DMS 273 (cell line): ENCODE results near the gene MAPK11.

Source experiments
- DNase-seq: peaks from one replicate; lab custom pipeline; 2025; ENCODE audit not compliant: unreplicated experiment; lab: John Stamatoyannopoulos, UW

MAPK11 gene

DNA sequence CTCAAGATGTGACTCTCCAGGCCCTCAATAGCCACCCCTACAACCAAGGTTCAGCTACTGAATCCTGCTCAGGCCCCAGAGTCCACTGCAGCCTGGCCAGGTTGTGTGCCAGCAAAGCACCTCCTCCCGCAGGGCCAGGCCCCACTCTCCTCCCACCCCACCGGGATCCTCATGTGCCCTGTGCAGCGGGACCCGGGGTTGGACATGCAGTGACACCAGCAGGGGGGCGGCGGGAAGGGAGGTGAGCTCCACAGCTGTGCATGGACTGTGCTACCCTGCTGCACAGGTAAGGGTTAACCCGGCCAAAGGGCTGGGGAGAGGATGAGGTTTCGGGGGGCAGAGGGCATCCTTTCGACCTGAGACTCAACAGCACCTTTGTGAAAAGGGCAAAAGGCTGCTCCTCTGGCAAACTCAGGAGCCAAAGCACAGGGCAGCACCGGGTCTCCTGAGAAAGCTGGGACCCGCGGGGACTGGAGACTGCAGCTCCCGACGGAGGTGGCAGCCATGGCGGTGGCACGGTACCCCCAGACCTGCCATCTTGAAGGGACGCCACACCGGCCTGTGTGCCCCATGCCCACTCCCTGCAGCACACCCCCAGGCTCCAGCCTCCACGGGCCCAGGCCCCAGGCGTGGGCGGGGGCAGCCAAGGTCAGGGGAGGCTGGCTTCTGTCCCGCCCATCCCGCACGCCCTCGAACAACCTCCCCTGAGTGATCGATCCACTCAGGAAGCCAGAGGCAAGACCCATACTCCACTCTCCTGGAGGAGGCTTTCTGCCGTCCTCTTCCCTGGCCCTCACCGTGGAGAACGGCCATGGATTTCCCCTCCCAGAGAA lies 26.7 kb upstream of the MAPK11 start:
- no peak for DNase-seq

DNA sequence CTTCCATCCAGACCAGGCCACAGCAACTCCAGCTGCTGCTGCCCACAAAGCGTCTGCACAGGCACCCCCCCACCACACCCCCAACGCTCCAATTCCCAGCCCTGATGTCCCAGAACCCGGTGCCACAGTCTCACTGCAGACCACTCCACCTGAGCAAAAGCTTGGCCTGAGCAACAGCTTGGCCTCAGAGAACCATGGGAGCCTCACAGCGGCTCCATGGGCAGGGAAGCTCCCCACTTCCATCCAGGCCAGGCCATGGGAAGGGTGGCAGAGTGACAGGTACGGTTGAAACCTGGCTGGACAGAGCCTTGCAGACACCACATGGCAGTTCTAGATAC lies 24.1 kb upstream of the MAPK11 start:
- DNase-seq = no peak

DNA sequence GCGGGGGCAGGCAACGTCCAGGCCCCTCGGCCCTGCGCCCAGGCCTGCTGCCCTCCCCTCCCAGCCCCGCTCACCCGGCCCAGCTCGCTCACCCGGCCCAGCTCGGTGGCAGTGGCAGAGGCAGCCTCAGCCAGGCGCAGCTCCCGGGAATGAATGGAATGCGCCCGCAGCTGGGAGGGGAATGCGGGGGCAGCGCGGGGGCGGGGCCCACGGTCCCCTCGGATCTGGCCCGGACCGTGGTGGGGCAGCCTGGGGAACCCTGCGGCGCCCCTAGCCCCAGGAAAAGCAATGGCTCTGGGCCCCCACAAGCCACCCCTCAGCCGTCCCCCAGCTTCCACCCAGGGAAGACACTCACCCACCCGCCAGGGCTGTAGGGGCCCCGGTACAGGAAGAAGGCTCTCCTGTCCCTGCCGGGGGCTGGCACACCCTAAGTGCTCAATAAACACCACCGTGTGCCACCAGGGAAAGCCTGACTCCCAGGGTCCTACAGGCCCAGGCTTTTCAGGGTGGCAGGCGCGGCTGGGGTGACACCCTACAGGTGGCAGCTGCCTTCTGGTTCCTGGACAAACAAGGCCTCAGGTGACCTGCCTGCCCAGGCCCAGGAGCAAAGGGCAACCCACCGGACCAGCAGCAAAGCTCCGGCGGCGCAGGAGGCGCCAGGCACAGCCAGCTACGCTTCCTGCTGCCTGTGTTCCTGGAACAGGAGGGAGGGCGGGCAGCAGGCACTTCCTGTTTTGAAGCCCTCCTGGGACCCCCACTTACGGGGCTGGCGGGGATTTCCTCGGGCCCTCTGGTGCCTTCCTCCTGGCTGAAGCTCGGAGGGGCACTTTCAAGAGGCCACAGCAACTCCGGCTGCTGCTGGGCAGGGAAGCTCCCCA lies 23.5 kb upstream of the MAPK11 start:
- no peak for DNase-seq

DNA sequence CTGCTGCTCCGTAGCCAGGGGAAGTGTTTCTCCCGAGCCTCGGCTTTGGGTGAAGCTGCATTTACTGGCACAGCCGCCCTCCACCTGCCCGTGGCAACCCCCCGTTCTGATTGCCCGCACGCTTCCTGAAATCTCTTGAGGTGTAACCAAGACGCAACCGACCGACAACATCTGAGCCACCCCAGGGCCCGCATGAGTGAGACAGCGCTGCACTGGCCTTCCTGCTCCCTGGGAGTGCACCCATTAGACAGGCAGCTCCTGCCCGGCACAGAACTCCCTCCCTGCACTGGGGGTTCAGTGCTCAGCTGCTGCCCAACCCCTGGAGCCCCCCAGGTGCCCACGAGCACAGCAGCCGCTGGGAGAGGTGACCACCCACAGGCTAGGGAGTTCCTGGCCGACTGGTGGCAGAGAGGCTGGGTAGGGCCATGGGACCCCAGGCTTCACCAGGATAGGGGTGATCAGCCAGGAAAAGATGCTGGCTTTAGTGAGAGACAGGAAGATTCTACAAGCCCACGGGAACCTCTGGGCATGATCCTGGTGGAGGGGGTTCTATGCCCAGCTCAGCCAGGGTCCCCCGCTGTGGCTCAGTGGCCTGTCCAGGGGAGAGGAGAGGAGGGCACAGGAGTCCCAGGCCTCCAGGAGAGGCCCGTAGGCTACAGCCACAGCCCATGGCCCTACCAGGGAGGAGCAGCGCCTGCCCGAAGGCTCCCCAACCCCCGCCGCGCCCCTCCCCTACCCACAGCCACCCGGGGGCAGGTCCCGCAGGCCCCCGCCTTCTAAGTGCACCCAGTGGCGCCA lies 22.7 kb upstream of the MAPK11 start:
- no peak for DNase-seq

DNA sequence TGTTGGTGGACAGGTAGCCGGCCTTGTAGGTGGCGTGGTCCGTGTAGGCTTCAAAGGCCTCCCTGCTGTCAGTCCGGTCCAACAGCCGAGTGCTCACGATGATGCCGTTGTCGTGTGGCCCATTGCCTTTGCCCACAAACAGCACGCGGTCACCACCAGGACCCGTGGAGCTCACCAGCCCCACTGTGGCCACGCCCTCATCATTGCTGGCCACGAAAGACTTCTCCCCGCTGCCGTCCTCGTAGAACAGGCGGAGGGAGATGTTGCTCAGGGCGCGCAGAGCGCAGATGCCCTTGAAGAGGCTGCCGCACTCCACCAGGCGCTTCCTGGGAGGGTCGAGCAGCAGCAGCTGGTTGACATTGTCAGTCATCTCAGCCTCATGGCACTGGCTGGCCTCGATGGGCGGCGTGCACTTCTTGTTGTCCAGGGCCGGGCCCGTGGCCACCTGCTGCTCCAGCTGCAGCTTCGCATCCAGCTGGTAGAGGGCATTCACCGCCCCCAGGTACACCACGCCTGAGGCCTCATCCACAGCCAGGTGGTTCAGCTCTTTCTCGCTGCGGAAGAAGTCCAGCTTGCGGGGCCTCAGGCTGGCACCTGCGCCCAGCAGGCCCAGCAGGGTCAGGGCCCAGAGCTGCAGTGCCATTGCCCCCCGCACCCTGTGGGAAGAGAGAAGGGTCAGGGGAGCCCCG lies 19.9 kb upstream of the MAPK11 start:
- DNase-seq = no peak

DNA sequence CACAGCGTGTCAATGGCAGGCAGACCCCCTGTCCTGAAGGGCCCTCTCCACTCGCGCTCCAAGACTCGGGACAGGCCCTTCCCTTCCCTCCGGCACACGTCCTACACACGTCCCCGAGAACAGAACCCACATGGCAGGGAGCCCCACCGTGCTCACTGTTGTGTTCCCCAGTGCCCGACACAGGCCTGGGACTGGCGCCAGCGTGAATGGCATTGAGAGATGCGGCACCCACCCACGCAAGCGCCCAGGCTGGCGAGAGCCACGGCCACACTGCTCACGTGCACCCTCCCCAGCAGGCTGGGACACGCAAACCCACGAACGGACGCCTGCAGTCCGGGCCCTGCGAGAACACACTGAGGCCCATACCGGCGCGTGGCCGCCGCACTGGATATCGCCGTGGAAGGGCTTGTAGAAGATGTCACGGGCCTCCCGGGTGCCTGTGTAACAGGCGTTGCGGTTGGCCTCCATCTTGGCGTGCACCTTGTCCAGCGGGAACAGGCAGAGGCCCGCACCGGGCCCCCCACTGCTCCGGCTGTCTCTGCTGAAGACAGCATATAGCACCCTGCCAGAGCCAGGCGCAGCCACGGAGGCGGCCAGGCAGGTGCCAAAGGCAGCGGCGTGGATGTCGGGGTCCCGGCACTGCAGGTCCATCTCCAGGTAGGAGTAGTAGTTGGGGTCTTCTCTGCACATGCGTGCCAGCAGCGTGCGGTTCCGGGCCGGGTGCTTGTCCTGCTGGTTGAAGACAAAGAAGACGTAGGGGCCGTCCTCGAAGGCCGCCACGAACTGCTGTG lies 19.2 kb upstream of the MAPK11 start:
- DNase-seq = no peak

DNA sequence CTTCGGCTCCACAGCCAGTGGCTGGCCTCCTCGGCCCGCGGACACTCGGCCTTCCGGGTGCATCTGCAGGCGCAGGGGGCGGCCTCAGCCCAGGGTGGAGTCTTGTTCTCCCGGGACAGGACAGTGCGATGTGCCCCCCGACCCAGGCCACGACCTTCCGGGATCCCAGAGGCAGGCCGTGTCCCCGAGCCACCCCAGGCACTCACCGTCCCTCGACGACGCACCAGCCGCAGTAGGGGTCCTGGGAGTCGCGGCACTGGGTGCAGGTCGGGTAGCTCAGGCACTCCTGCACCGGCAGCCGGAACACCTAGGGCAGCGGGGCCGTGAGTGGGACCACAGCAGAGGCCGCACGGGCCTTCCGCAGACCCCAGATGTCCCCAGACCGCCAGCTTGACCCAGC lies 17.6 kb upstream of the MAPK11 start:
- no peak for DNase-seq

DNA sequence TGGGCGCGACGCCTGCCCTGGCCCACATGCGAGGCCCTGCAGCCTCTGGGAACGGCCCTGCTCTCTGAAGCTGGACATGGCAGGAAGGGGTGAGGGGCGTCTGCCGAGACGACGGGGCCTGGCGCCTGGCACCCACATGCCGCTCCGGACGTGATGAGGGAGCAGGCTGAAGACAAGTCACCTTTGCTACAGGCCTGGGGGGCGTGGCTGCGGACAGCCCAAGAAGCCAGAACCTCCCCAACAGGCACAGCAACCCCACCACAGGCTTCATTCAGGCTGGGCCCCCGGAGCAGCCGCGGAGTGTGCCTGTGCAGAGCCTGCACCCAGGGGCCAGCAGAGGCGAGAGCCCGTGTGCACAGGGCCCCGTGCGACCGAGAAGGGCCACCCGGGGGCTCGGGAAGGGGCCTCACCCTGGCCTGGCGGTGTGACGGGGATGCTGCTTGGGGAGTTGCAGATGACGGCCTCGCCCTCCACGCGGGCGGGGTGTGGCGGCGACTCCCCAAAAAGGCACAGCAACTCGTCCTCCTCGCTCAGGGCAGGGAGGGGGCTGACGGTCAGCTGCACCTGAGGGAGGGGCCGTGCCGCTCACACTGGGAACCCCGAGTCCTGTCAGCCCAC lies 16.6 kb upstream of the MAPK11 start:
- no peak for DNase-seq

DNA sequence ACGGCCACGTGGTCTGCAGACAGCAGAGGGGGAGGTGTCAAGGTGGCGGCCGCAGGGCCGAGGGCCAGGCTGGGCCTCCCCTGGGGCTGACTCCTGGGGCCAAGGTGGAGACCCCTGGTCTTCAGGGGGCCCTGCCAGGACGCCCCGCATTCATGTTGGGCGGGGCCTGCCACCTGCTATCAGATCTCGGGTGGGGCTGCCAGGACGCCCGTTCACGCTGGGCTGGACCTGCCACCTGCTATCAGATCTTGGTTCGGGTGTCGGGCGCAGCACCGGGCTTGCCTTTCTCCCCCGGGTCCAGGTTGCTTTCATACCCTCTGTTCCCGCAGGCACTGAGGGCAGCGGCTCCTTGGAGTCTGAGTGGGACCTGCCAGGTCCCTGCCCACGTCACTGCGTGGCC lies 16.1 kb upstream of the MAPK11 start:
- DNase-seq = no peak

DNA sequence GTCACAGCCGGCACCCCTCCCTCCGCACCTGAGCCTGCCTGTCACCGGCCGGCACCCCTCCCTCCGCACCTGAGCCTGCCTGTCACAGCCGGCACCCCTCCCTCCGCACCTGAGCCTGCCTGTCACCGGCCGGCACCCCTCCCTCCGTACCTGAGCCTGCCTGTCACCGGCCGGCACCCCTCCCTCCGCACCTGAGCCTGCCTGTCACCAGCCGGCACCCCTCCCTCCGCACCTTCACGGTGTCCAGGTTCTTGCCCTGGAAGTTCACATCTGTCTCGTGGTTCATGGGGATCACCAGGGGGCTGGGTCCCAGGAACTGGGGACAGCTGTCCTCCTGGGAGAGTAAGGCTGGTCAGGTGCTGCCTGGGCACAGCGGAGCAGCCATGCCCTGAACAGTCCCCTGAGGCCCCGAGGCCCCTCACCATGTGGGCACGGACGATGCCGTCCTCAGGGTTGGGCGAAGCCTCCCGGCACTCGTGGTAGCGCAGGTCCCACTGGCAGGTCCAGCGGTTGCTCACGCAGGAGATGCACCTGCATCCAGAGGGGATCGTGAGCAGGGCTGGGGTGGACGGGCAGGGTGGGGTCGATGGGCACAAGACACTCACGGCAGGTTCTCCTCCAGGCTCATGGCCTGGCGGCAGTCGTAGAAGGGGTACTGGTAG lies 15.5 kb upstream of the MAPK11 start:
- DNase-seq = no peak

DNA sequence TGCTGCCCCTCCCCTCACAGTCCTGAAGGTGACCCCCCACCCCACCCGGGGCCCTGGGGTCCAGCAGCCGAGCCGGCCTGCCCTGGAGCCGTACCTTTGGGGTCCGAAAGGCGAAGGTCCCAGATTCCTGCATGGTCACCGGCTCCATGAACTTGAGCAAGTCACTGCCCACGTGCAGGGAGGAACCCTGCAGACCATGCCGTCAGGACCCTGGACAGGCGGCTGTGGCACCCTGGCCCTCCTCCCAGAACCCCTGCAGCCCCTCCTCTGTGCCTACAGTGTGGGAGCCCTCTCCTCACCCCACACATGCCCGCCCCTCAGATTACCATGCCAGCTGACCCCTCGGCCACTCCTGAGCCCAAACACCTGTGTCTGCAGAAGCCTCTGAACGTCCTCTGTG lies 14.3 kb upstream of the MAPK11 start:
- no peak for DNase-seq

DNA sequence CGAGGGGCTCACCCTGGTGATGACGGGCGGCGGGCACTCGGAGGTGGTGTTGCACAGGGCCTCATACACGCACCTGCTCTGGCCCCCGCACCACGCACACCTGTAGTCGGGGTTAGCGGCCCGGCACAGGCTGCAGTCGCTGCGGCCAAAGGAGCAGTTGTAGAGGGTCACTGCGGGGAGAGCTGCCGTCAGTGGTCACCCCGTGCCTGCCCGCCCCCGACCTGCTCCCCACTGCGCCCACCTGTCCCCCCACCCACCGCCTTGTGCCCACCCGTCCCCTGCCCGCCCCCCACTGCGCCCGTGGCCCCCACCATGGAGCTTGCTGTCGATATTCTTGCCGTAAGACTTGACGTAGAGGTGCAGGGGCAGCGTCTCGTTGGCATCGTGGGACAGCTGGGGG lies 13.6 kb upstream of the MAPK11 start:
- DNase-seq = no peak

DNA sequence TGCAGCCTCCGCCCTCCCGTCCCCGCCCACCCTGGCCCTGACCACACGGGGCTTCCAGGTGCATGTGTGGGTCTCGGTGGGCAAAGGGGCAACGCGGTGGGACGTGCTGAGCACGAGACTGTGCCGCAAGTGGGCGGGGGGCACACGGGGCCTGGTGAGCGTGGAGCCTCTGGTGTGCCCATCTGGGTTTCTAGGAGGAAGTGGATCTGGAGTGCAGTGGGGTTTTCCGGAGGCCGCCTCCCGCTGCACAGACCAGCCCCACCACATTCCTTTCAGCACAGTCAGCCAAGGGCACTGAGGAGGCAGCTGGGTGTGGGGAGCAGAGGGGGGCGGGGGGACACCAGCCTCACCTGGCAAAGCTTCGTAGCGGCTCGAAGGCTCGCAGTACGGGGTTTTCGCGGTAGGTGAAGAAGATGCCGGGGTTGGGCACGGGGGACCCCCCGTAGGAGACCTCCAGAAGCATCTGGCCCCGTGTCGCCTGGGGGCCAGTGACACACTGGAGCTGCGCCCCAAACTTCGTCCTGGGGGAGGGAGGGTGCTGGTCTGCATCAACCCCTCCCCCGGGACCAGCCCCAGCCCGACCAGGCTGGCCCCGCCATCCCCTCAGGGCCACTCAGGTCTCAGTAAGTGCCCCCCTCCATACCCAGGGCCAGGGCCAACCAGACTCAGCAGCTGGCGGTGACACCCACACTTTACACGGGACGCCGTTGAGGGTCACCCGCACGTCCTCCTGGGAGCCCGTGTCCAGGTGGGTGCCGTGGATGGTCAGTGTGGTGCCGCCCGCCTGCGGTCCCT lies 12.4 kb upstream of the MAPK11 start:
- no peak for DNase-seq

DNA sequence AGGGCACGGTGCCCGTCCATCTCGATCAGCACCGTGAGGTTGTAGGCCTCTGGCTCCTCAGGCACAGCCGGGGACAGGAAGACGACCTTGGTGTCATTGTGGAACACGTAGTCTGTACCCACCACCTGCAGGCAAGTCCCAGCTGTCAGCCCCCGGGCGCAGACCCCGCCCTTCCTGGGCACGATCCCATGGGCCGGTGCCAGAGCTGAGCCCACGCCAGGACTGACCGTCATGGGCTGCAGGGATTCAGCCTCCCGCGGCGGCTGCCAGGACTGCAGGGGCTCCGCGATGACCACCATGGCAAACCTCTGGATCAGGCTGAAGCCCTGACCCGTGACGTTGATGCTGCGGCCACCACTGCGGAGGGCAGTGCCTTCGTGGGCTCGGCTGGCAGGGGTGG lies 11.8 kb upstream of the MAPK11 start:
- DNase-seq = no peak

DNA sequence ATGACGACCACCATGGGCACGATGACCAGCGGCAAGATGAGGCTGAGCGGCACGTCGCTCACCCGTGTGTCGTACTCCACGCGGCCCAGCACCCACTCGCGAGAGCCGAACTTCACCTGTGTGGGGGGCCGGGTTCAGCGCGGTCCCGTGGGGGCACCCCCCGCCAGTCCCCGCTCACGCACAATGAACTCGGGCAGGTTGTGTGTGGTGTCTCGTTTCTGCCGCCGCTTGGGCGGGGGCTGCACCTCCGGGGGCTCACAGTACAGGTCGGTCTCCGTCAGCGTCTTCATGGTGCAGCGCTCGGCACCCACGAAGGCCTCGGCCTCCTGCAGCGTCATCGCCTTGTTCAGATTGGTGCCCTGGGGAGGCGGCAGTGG lies 11.2 kb upstream of the MAPK11 start:
- DNase-seq = no peak

DNA sequence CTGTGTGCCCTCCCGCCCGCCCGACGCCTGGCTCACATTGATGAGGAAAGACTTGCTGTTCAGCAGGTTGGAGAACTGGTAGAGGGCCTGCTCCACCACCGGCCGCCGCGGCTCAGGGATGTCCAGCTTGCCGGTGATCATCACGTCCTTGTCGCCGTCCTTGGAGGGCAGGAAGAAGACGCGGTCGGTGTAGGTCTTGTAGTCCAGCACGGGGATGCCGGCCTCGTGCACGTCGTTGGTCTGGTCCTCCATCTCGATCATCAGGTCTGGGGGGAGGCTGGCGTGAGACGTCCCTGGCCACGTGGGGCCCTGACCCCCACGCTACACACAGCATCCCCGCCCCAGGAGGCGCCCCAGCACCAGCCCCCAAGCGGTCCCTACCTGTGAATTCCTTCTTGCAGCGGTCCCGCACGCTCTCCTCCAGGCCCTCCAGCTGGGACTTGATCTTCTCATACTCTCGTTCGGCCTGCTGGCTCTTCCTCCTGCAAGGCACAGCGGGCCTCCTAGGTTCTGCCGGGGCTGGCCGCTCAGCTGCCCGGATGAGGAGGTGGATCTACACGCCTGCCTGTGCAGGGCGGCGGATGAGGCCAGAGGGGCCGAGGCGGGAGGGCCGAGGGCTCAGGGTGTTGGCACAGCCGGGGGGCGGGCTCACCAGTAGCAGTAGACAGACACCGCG lies 10.7 kb upstream of the MAPK11 start:
- no peak for DNase-seq

DNA sequence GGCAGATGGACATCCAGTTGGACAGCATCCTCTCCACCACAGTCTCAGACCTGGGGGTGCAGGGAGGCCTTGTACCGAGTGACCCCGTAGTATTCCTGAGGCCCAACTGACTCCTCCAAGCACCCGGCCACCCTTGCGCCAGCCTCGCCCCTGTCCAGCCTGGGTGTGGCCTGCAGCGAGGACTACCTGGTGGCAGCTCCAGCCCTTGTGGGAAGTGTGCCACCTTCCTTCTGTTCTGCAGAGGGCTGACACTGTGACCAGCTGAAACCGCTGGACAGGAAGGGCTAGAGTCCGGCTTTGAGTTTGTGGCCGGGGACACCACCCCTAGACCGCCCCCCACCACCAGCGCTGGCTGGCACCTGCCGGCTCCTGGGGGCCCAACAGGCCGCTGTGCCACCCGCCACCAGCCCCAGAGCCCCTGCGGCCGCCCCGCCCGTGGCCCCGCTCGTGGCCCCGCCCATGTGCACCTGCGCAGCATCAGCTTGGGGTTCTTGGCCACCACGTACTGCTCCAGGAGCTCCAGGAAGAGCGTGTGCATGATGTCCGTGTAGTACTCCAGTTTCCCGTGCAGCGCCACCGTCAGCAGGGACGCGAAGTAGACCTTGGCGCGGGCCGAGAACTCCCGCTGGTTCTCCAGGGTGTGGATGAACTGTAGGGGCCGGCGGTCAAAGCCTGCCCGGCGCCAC lies 10.0 kb upstream of the MAPK11 start:
- DNase-seq = no peak
